Measurements from ENCODE around the gene FARP1.
A peak's percentile ranks its signal among the peaks of the same experiment; 100 is the strongest.

Gene FARP1

GRCh38 chr13:98447881-98448641 lies 305.2 kb downstream of the FARP1 start:
- no peak overlapping the region for H3K4me3 ChIP-seq (ENCODE audit: low read depth, low read length)
- no peak for DNase-seq (ENCODE audit: low read depth, low spot score)
- ChIA-PET CTCF (interaction anchor here (0.5 to 6.9 kb wide), 18 partner anchors 8 to 395 kb away, joined by 3 to 114 read pairs (median 4); no protein-coding TSS in a partner anchor), POLR2A (no interaction called here)
- peak; percentile 51 for TF ChIP-seq CTCF (IDR thresholded peaks at IDR 0.05; ENCODE audit: insufficient read depth, low read length, missing control alignments)

- ChIA-PET CTCF (interaction anchor here (0.7 to 6.9 kb wide), 10 partner anchors 9 to 395 kb away, joined by 3 to 114 read pairs (median 4); no protein-coding TSS in a partner anchor), POLR2A (no interaction called here)
Measured at GRCh38 chr13:98448642-98448928, 305.7 kb downstream of the FARP1 start.

GRCh38 chr13:98449273-98449672 lies 306.4 kb downstream of the FARP1 start:
- no peak for DNase-seq (ENCODE audit: low read depth, low spot score)
- no peak overlapping the region for H3K4me3 ChIP-seq (ENCODE audit: low read depth, low read length)
- TF ChIP-seq CTCF (IDR thresholded peaks at IDR 0.05; ENCODE audit: insufficient read depth, low read length, missing control alignments) = no peak
- CTCF ChIA-PET = interaction anchor here (0.9 to 4.3 kb wide), 4 partner anchors 19 to 593 kb away, joined by 4 to 44 read pairs (median 17); no protein-coding TSS in a partner anchor
- POLR2A ChIA-PET = interaction anchor here (0.7 kb wide), 1 partner anchor 174 kb away, joined by 3 read pairs; no protein-coding TSS in a partner anchor

More at GRCh38 chr13:98448642-98448928, 305.7 kb downstream of the FARP1 start:
- TF ChIP-seq CTCF (IDR thresholded peaks at IDR 0.05; ENCODE audit: insufficient read depth, low read length, missing control alignments) = no peak
- no peak overlapping the region for H3K4me3 ChIP-seq (ENCODE audit: low read depth, low read length)
- no peak for DNase-seq (ENCODE audit: low read depth, low spot score)

GRCh38 chr13:98450026-98450425 lies 307.1 kb downstream of the FARP1 start:
- H3K4me3 ChIP-seq (ENCODE audit: low read depth, low read length) = no peak overlapping the region
- ChIA-PET POLR2A (no interaction called here), CTCF (interaction anchor here (0.7 to 4.3 kb wide), 8 partner anchors 9 to 594 kb away, joined by 3 to 44 read pairs (median 4); no protein-coding TSS in a partner anchor)
- no peak for DNase-seq (ENCODE audit: low read depth, low spot score)
- no peak for TF ChIP-seq CTCF (IDR thresholded peaks at IDR 0.05; ENCODE audit: insufficient read depth, low read length, missing control alignments)

- ChIA-PET POLR2A (no interaction called here), CTCF (interaction anchor here (0.7 to 4.3 kb wide), 9 partner anchors 10 to 417 kb away, joined by 3 to 44 read pairs (median 4); no protein-coding TSS in a partner anchor)
- H3K4me3 ChIP-seq (ENCODE audit: low read depth, low read length) = no peak overlapping the region
- no peak for DNase-seq (ENCODE audit: low read depth, low spot score)
- TF ChIP-seq CTCF (IDR thresholded peaks at IDR 0.05; ENCODE audit: insufficient read depth, low read length, missing control alignments) = no peak
Measured at GRCh38 chr13:98450539-98451111, 307.7 kb downstream of the FARP1 start.

Measured in AG04449 (cell line).